ENCODE data around the gene SYT8. TPM values are rescaled to one million over a fixed set of nuclear protein-coding genes. Genes with fewer than 3 reads are reported as not detected.
A peak's percentile ranks its signal among the peaks of the same experiment; 100 is the strongest.

Gene SYT8
- total RNA-seq, 4 donors from 2014 or later: not detected

DNA sequence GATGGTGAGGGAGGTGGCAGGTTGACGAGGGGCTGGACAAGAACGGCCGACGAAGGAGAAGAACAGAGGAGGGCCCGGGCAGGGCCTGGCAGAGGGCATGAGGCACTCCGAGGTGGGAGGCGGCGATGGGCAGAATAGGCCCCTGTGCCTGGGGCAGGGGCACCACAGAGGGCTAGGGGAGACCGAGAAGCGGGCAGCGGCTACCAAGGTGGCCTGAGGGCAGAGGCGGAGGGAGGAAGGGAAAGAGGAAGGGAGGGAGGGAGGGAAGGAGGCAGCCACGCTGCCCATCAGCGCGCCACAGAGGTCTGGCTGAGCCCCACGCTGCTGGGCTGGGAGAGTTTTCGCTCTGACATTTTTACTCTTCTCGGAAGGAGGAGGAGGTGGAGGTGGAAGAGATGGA, 29.4 kb downstream of the SYT8 start:
- TF ChIP-seq, protein P1, sequence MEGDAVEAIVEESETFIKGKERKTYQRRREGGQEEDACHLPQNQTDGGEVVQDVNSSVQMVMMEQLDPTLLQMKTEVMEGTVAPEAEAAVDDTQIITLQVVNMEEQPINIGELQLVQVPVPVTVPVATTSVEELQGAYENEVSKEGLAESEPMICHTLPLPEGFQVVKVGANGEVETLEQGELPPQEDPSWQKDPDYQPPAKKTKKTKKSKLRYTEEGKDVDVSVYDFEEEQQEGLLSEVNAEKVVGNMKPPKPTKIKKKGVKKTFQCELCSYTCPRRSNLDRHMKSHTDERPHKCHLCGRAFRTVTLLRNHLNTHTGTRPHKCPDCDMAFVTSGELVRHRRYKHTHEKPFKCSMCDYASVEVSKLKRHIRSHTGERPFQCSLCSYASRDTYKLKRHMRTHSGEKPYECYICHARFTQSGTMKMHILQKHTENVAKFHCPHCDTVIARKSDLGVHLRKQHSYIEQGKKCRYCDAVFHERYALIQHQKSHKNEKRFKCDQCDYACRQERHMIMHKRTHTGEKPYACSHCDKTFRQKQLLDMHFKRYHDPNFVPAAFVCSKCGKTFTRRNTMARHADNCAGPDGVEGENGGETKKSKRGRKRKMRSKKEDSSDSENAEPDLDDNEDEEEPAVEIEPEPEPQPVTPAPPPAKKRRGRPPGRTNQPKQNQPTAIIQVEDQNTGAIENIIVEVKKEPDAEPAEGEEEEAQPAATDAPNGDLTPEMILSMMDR (IDR thresholded peaks at IDR 0.05): no peak
- ATAC-seq (ENCODE audit: low FRiP score) (peak; percentile 9), DNase-seq (ENCODE audit: low spot score) (no peak)

DNA sequence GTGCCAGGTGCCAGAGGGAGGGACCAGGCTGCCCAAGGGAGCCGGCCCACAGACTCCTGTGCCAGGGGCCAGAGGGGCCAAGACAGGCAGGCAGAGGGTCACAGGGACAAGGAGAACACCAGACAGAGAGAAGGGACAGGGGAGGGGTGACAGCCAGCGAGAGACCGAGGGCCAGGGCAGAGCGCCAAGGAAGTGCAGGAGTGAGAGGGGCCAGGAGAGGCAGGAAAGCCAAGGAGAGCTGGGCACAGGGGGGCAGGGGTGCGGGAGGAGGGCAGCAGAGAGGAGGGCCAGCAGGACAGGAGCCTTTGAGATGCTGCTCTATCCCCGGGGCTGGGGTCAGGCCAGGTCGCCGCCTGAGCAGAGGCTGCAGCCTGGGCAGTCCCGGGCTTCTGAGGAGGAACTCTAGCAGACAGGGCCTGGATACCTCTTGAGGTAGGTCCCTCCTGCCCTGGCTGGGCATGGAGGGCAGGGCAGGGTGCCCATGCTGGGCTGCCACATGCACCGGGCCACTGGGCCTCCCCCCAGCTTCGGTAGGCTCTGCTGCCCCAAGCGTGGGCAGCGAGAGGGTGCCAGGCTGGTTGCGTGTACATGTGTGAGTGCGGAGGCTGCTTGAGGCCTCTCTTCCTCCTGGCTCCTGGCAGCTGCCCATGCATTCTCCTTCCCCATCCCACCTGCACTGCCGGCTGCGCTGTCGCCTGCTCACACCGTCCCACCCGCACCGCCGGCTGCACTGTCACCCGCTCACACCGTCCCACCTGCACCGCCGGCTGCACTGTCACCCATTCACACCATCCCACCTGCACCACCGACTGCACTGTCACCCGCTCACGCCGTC, 30.3 kb downstream of the SYT8 start:
- TF ChIP-seq, protein P1 (IDR thresholded peaks at IDR 0.05): no peak
- no peak for DNase-seq (ENCODE audit: low spot score)
- no peak for ATAC-seq (ENCODE audit: low FRiP score)

DNA sequence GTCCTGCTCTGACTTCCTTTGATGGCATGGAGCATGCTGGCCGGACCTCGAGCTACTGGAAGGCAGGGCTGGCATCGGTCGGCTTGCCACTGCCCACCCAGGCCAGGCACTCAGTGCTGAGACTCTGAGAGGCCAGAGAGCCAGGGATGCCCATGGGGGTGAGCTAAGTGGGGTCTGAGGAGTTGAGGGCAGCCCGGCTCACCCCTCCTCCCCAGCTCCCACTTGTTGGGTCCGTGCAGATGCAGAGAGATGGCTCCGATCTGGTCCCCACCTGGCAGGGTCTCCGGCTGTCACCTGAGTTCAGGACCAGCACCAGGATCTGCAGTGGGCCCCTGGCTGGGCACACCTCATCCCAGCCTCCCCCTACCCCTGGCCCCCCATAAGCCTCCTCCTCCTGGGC, 31.4 kb downstream of the SYT8 start:
- TF ChIP-seq, protein P1 (IDR thresholded peaks at IDR 0.05): no peak
- ATAC-seq (ENCODE audit: low FRiP score): no peak
- no peak for DNase-seq (ENCODE audit: low spot score)

DNA sequence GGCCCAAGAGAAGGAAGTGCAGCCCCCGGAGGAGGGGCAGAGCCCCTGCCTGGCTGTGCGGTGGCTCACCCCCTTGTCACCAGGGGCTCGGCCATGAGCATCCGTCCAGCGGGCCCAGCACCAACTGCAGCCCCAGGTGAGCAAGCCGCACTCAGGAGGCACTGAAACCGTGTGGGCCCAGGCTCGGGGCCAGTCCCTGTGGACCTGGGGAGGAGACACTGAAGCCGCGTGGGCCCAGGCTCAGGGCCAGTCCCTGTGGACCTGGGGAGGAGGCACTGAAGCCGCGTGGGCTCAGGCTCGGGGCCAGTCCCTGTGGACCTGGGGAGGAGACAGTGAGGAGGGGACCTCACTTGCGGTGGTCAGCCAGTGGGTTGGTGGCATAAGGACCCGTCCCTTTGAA, 32.0 kb downstream of the SYT8 start:
- no peak for ATAC-seq (ENCODE audit: low FRiP score)
- TF ChIP-seq, protein P1 (IDR thresholded peaks at IDR 0.05): no peak
- DNase-seq (ENCODE audit: low spot score): no peak

DNA sequence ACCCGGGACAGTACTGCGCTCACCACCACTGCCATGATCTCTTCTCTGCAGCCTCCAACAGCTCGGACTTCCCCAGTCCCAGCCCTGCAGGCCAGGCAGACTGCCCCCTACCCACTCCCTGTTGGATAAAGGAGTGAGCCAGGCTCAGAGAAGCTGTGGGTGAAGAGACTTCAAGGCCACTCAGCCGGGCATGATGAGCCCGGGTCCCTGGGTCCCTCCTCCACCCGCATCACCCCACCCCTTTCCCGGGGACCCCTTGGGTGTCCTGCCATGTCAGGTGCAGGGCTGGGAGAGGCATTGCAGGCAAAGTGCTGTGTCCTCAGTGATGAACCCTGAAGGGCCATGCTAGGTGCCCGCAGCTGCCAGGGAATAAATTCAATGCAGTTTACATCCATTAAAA, 32.6 kb downstream of the SYT8 start:
- DNase-seq (ENCODE audit: low spot score) (no peak), ATAC-seq (ENCODE audit: low FRiP score) (no peak)
- TF ChIP-seq, protein P1 (IDR thresholded peaks at IDR 0.05): no peak

DNA sequence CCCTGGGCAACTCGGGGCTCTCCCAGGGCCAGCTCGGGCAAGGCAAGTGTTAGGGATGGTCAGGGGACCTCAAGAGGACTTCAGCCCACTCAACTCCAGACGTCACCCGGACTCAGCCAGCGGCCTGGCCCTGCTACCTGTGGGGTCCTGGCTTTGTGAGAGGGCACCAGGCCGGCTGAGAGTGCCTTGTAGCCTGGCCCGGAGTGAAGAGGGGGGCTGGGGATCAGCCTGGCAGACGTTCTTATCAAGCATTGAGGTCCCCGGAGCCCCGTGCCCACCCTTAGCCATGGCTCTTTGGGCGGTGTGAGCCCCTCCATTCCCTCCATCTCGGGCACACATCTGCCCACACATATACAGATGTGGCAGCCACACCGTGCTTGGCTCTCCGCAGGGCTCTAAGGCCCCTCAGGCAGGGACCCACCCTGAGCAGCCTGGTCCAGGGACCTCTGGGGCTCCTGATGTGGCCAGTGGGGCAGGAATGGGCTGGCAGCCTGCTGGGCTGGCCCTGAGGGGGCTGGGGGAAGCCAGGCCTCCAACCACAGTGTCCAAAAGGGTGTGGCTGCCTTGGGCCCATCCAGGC, 33.4 kb downstream of the SYT8 start:
- TF ChIP-seq, protein P1 (IDR thresholded peaks at IDR 0.05): no peak
- ATAC-seq (ENCODE audit: low FRiP score) (no peak), DNase-seq (ENCODE audit: low spot score) (no peak)

Measured in omental fat pad (tissue), 4 donors.